HG03066 (cell line): ENCODE results near the gene SRD5A1.
A peak's percentile ranks its signal among the peaks of the same experiment; 100 is the strongest.

Experiments used
- ATAC-seq: cut with Tn5 transposase; IDR thresholded peaks from one replicate; pipeline ENCODE4 v1.9.1; 2021; ENCODE audit warnings: low read depth; ENCODE audit not compliant: unreplicated experiment

SRD5A1 gene

GRCh38 chr5:6722015-6722414, 88.8 kb downstream of the SRD5A1 start:
- ATAC-seq = peak; percentile 59

- ATAC-seq = no peak
Observed at GRCh38 chr5:6723122-6723815, 90.0 kb downstream of the SRD5A1 start.

- no peak for ATAC-seq
Observed at GRCh38 chr5:6723816-6724300, 90.6 kb downstream of the SRD5A1 start.
